ENCODE results near the gene EIF2AK3.

DNA sequence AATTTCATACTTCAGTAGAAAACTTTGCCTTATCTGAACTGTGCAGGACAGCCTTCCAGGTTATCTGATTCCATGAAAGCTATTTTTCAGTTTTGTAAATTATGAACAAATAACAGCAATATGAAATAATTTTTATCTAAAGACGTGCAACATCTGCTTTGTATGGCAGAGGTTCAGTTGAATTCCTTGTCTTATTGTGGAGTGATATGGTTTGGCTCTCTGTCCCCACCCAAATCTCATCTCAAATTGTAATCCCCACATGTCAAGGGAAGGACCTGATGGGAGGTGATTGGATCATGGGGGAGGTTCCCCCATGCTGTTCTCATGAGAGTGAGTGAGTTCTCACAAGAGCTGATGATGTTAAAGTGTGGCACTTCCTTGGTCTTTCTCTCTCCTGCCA lies 46.1 kb upstream of the EIF2AK3 start:
- TF ChIP-seq, protein P1, sequence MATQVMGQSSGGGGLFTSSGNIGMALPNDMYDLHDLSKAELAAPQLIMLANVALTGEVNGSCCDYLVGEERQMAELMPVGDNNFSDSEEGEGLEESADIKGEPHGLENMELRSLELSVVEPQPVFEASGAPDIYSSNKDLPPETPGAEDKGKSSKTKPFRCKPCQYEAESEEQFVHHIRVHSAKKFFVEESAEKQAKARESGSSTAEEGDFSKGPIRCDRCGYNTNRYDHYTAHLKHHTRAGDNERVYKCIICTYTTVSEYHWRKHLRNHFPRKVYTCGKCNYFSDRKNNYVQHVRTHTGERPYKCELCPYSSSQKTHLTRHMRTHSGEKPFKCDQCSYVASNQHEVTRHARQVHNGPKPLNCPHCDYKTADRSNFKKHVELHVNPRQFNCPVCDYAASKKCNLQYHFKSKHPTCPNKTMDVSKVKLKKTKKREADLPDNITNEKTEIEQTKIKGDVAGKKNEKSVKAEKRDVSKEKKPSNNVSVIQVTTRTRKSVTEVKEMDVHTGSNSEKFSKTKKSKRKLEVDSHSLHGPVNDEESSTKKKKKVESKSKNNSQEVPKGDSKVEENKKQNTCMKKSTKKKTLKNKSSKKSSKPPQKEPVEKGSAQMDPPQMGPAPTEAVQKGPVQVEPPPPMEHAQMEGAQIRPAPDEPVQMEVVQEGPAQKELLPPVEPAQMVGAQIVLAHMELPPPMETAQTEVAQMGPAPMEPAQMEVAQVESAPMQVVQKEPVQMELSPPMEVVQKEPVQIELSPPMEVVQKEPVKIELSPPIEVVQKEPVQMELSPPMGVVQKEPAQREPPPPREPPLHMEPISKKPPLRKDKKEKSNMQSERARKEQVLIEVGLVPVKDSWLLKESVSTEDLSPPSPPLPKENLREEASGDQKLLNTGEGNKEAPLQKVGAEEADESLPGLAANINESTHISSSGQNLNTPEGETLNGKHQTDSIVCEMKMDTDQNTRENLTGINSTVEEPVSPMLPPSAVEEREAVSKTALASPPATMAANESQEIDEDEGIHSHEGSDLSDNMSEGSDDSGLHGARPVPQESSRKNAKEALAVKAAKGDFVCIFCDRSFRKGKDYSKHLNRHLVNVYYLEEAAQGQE (IDR thresholded peaks at IDR 0.05; ENCODE audit: borderline replicate concordance), result no peak
- TF ChIP-seq EP300 (conservative IDR thresholded peaks at IDR 0.05; ENCODE audit: poor library complexity, severe bottlenecking) (no peak), POLR2AphosphoS5 (IDR thresholded peaks at IDR 0.05) (no peak)
- TF ChIP-seq, protein P2, sequence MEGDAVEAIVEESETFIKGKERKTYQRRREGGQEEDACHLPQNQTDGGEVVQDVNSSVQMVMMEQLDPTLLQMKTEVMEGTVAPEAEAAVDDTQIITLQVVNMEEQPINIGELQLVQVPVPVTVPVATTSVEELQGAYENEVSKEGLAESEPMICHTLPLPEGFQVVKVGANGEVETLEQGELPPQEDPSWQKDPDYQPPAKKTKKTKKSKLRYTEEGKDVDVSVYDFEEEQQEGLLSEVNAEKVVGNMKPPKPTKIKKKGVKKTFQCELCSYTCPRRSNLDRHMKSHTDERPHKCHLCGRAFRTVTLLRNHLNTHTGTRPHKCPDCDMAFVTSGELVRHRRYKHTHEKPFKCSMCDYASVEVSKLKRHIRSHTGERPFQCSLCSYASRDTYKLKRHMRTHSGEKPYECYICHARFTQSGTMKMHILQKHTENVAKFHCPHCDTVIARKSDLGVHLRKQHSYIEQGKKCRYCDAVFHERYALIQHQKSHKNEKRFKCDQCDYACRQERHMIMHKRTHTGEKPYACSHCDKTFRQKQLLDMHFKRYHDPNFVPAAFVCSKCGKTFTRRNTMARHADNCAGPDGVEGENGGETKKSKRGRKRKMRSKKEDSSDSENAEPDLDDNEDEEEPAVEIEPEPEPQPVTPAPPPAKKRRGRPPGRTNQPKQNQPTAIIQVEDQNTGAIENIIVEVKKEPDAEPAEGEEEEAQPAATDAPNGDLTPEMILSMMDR (IDR thresholded peaks at IDR 0.05; ENCODE audit: poor library complexity, severe bottlenecking), result no peak

Data from neural cell (in vitro differentiated cells).